Measurements from ENCODE around the gene JAG2.

- TF ChIP-seq CTCF (IDR thresholded peaks at IDR 0.05) (no peak), POLR2A (IDR thresholded peaks at IDR 0.05) (no peak)
These were observed 40.5 kb downstream of the JAG2 start for GRCh38 chr14:105128059-105128458.

Data from heart left ventricle (tissue), 13 donors.